ENCODE measurements around the gene CASR. TPM values are rescaled to one million over a fixed set of nuclear protein-coding genes. Genes with fewer than 3 reads are reported as not detected.

Gene CASR
- total RNA-seq, 4 donors from 2014 or later, result under 0.01 TPM; not detected in 3

DNA sequence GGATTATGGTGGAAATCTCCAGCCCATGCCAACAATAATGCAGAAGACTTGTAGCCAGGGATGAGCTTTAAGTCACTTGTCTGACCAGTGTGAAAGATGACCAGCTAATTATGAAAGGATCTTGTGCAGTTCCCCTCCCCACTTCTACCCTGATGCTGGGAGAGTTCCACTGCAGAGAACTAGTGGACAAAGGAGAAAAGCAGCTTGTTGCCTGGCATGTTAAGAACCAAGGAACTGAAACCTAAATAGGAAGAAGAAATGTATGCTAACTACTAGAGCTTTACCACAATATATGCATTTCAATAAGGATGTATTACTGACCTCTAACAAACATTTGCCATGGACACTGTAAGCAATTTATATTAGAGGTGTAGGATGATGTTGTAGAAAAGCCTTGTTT is 89.4 kb downstream of the CASR start:
- TF ChIP-seq, protein P1, sequence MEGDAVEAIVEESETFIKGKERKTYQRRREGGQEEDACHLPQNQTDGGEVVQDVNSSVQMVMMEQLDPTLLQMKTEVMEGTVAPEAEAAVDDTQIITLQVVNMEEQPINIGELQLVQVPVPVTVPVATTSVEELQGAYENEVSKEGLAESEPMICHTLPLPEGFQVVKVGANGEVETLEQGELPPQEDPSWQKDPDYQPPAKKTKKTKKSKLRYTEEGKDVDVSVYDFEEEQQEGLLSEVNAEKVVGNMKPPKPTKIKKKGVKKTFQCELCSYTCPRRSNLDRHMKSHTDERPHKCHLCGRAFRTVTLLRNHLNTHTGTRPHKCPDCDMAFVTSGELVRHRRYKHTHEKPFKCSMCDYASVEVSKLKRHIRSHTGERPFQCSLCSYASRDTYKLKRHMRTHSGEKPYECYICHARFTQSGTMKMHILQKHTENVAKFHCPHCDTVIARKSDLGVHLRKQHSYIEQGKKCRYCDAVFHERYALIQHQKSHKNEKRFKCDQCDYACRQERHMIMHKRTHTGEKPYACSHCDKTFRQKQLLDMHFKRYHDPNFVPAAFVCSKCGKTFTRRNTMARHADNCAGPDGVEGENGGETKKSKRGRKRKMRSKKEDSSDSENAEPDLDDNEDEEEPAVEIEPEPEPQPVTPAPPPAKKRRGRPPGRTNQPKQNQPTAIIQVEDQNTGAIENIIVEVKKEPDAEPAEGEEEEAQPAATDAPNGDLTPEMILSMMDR (IDR thresholded peaks at IDR 0.05; ENCODE audit: low read depth), result no peak

DNA sequence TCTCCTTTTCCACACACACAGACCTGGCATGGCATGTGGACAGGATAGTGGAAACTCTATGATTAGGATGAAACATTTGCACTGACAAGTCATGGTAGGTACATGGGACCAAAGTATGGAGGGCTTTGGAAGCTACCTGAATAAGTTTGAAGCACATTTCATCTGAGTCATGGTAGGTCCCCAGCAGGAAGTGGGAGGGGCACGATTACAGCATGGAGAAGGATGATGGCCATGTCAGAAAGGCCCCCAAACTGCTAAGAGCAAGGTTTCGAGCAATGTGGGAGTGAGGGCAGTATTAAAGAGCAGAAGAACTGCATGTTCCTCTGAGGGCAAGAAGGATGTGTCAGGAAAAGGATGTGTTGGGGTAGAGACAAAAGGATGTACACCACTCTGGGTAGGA is 90.0 kb downstream of the CASR start:
- TF ChIP-seq, protein P1 (IDR thresholded peaks at IDR 0.05; ENCODE audit: low read depth), result no peak

DNA sequence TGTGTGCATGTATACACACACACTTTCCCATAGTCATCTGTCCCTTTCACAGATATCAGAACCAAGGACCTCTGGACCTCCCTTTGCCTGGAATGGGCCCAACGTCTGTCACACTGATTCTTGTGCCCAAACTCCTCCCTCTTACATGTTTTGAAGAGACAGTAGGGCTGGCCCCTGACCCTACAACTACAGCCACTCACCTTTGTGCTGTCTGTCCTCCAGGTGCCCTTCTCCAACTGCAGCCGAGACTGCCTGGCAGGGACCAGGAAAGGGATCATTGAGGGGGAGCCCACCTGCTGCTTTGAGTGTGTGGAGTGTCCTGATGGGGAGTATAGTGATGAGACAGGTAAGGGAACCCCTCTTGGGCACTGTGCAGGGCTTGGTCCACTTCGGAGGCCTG is 98.4 kb downstream of the CASR start:
- TF ChIP-seq, protein P1 (IDR thresholded peaks at IDR 0.05; ENCODE audit: low read depth), result no peak

DNA sequence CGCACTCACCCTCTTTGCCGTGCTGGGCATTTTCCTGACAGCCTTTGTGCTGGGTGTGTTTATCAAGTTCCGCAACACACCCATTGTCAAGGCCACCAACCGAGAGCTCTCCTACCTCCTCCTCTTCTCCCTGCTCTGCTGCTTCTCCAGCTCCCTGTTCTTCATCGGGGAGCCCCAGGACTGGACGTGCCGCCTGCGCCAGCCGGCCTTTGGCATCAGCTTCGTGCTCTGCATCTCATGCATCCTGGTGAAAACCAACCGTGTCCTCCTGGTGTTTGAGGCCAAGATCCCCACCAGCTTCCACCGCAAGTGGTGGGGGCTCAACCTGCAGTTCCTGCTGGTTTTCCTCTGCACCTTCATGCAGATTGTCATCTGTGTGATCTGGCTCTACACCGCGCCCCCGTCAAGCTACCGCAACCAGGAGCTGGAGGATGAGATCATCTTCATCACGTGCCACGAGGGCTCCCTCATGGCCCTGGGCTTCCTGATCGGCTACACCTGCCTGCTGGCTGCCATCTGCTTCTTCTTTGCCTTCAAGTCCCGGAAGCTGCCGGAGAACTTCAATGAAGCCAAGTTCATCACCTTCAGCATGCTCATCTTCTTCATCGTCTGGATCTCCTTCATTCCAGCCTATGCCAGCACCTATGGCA is 100.5 kb downstream of the CASR start:
- TF ChIP-seq, protein P1 (IDR thresholded peaks at IDR 0.05; ENCODE audit: low read depth), result no peak

DNA sequence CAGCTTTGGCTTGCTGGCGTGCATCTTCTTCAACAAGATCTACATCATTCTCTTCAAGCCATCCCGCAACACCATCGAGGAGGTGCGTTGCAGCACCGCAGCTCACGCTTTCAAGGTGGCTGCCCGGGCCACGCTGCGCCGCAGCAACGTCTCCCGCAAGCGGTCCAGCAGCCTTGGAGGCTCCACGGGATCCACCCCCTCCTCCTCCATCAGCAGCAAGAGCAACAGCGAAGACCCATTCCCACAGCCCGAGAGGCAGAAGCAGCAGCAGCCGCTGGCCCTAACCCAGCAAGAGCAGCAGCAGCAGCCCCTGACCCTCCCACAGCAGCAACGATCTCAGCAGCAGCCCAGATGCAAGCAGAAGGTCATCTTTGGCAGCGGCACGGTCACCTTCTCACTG is 101.0 kb downstream of the CASR start:
- TF ChIP-seq, protein P1 (IDR thresholded peaks at IDR 0.05; ENCODE audit: low read depth), result no peak

DNA sequence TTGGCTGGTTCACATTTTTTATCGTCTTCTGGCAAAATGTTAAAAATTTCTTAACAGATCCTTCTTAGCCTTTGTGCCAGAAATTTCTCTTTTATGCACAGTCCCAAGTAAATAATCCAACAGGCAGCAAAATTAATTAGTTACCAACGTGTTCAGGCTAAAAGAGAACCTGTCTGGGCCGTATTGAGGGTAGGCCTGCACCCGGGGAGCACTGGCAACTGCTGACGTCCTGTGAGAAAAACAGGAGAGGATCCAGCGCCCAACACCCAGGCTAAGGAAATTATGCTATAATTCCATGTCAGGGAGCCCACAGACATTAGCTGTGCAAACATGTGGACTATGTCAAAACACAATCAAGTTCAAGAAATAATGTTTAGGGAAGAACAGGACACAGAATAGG is 110.9 kb downstream of the CASR start:
- TF ChIP-seq, protein P1 (IDR thresholded peaks at IDR 0.05; ENCODE audit: low read depth), result no peak

DNA sequence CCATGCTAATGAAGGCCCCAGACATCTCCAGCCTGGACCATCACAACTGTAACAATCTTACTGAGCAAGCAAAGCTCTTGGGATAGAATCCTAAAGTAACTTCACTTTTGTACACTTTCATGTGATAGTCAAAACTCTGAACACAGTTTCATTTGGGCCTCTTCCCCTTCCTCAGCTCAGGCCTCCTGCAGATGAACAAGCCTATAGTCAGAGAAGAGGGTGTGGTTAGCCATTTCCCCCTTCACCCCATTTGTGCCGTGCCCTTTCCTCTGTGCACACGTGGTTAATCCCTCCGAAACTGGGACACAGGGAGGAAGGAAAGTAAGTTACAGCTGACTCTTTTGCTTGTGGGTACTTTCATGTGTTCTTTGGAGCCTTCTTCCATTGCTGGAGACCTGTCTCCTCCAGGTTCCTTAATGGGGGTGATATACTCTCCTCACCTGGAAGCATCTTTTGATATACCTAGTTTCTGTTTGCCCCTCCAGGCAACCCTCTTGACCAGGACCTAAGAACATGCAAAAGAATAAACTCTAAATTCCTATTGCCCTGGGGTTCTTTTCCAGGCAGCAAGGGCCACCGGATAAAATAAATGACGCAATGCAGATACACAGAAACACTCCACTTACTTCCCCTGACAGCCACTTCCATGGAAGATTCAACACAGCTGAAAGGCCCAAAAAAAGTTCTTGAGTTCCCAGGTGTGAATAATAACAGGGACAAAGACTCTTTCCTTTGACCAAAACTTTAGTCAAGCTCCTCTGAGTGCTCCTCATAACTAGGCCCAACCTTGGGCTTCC is 112.0 kb downstream of the CASR start:
- TF ChIP-seq, protein P1 (IDR thresholded peaks at IDR 0.05; ENCODE audit: low read depth), result no peak
